Pulmonary artery endothelial cell (primary cell): ENCODE data around the gene CEP20. TPM values are rescaled to one million over a fixed set of nuclear protein-coding genes. Genes with fewer than 3 reads are reported as not detected.

Source experiments
- DNase-seq: peaks from one replicate; pipeline ENCODE4 v3.0.0-alpha.2; 2011; ENCODE audit warnings: low read depth, low spot score
- total RNA-seq: library from RNA; depleted of rRNA; stranded (reverse); fragments of >200 nt; gene quantifications from 2 replicates; pipeline ENCODE4 v1.2.3, GENCODE V29; 2014

CEP20 gene
- total RNA-seq, 1 donor from 2014 or later: 27.5 TPM

GRCh38 chr16:15834502-15834901 is 53.9 kb downstream of the CEP20 start:
- DNase-seq: no peak

GRCh38 chr16:15833541-15833940 is 54.9 kb downstream of the CEP20 start:
- no peak for DNase-seq

GRCh38 chr16:15832241-15832640 is 56.2 kb downstream of the CEP20 start:
- DNase-seq: no peak

GRCh38 chr16:15830832-15831451 is 57.5 kb downstream of the CEP20 start:
- DNase-seq: no peak

GRCh38 chr16:15829460-15829859 is 58.9 kb downstream of the CEP20 start:
- DNase-seq: no peak

GRCh38 chr16:15827709-15828343 is 60.6 kb downstream of the CEP20 start:
- no peak for DNase-seq

DNA sequence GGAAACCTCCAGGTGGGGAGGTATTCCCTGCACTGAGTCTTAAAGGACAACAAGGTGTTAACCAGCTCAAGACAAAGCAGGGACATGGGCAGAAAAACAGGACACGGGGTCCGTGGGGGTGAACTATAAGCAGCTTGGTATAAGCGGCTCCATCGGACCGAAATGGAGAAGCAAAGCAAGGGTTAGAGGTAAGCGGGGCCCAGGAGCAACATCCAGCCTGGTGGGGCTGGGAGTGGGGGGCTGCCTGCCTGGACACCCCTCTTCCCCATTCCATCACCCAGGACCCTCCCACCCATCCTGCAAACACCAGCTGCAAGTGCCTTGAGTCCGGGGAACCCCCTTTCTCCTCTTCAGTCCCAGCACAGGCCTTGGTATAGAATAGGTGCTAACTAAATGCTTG is 61.1 kb downstream of the CEP20 start:
- DNase-seq: no peak

DNA sequence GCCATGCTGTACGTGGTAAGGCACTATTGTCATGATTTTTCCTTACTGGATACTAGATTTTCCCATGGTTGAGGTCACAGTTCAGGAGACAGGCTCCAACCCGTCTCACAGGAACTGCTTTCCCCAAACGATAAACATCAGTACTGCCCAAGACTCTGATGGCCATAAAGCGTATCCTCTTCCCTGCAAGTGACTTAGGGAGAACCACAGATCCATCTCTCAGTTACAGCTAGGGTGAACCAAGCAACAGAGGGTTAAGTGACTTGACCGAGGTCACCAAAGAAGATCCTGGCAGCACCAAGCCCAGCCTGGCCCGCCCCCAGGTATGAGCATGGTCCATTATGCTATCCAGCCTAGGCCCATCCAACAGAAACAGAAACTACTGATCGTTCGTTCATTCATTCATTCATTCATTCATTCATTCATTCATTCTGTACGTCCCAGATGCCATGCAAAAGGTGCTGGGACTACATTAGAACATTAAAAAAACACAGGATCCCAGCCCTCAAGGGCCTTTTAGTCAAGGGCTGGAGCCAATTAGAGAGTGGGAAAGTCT is 62.6 kb downstream of the CEP20 start:
- no peak for DNase-seq

GRCh38 chr16:15822957-15823356 is 65.4 kb downstream of the CEP20 start:
- DNase-seq: no peak

- DNase-seq: no peak
Measured at GRCh38 chr16:15820837-15821236, 67.6 kb downstream of the CEP20 start.

GRCh38 chr16:15819046-15819445 is 69.4 kb downstream of the CEP20 start:
- no peak for DNase-seq

GRCh38 chr16:15817446-15817845 is 71.0 kb downstream of the CEP20 start:
- DNase-seq: no peak

- DNase-seq: no peak
Measured at GRCh38 chr16:15816228-15816627, 72.2 kb downstream of the CEP20 start.

Other genes starting within 250 kb of the CEP20 start
- gene MARF1, start 245.4 kb downstream of the CEP20 start, total RNA-seq: 11.2 and 15.1 TPM in 2 replicates
- gene NDE1, start 238.4 kb downstream of the CEP20 start, total RNA-seq: 49.8 and 74.5 TPM in 2 replicates
- gene MYH11, start 31.6 kb downstream of the CEP20 start, total RNA-seq: not detected in 2 replicates
- 51.4 and 52.6 TPM in 2 replicates for gene ABCC1, start 61.0 kb upstream of the CEP20 start, total RNA-seq